ENCODE data around the gene WDTC1.
"Not testable (repeated sequence)": the region's sequence is repeated elsewhere in the genome, so short reads cannot be mapped to it uniquely, and the experiment has no call there.

WDTC1 gene

GRCh38 chr1:27220096-27220495 lies 14.3 kb upstream of the WDTC1 start:
- no peaks in the 10 kb centered on the region for H3K9me3 ChIP-seq (replicated peaks; ENCODE audit: insufficient read depth, low read length)
- H3K36me3 ChIP-seq (replicated peaks; ENCODE audit: insufficient read depth, low read length), result no peaks in the 10 kb centered on the region
- TF ChIP-seq EZH2phosphoT487 (IDR thresholded peaks at IDR 0.05; ENCODE audit: low read length), result no peak
- no peak for TF ChIP-seq CTCF (IDR thresholded peaks at IDR 0.05; ENCODE audit: low read length)
- no peak for TF ChIP-seq EZH2 (optimal IDR thresholded peaks at IDR 0.05; ENCODE audit: low read depth, low read length)
- DNase-seq, result no peak
- H3K4me3 ChIP-seq (ENCODE audit: low read length), result no peak overlapping the region
- H3F3A ChIP-seq (ENCODE audit: insufficient read depth, low read length), result no peaks in the 10 kb centered on the region
- H3K9ac ChIP-seq (ENCODE audit: low read length), result no peak overlapping the region
- H2AFZ ChIP-seq (ENCODE audit: low read length), result 0 out of 2 replicates have a peak overlapping the region, but pooled peaks have one; percentile 27
- H3K27me3 ChIP-seq (replicated peaks; ENCODE audit: insufficient read depth, low read length), result no peaks in the 10 kb centered on the region
- no peaks in the 10 kb centered on the region for H3K79me2 ChIP-seq (ENCODE audit: low read length)
- H3K4me1 ChIP-seq (ENCODE audit: low read length), result no peaks in the 10 kb centered on the region
- H3K27ac ChIP-seq (ENCODE audit: low read length), result no peak overlapping the region
- H4K20me1 ChIP-seq (ENCODE audit: insufficient read depth, low read length), result no peaks in the 10 kb centered on the region
- H3K4me2 ChIP-seq (ENCODE audit: low read depth, low read length), result no peak overlapping the region
- H3K9me2 ChIP-seq (replicated peaks; ENCODE audit: insufficient read depth, low read length), result no peaks in the 10 kb centered on the region

GRCh38 chr1:27220702-27221497 lies 13.5 kb upstream of the WDTC1 start:
- not testable (repeated sequence) for H3K36me3 ChIP-seq (replicated peaks; ENCODE audit: insufficient read depth, low read length); H3F3A ChIP-seq (ENCODE audit: insufficient read depth, low read length); H4K20me1 ChIP-seq (ENCODE audit: insufficient read depth, low read length); H3K9me3 ChIP-seq (replicated peaks; ENCODE audit: insufficient read depth, low read length); H3K27me3 ChIP-seq (replicated peaks; ENCODE audit: insufficient read depth, low read length); H2AFZ ChIP-seq (ENCODE audit: low read length); H3K4me3 ChIP-seq (ENCODE audit: low read length); H3K4me1 ChIP-seq (ENCODE audit: low read length); H3K9me2 ChIP-seq (replicated peaks; ENCODE audit: insufficient read depth, low read length); H3K27ac ChIP-seq (ENCODE audit: low read length); DNase-seq; H3K79me2 ChIP-seq (ENCODE audit: low read length); H3K9ac ChIP-seq (ENCODE audit: low read length); H3K4me2 ChIP-seq (ENCODE audit: low read depth, low read length)

GRCh38 chr1:27225621-27226020 lies 8.8 kb upstream of the WDTC1 start:
- no peaks in the 10 kb centered on the region for H3K79me2 ChIP-seq (ENCODE audit: low read length)
- no peak for DNase-seq
- H4K20me1 ChIP-seq (ENCODE audit: insufficient read depth, low read length), result no peaks in the 10 kb centered on the region
- H3K9me3 ChIP-seq (replicated peaks; ENCODE audit: insufficient read depth, low read length), result no peaks in the 10 kb centered on the region
- H2AFZ ChIP-seq (ENCODE audit: low read length), result no peak overlapping the region
- H3K4me3 ChIP-seq (ENCODE audit: low read length), result no peak overlapping the region
- H3F3A ChIP-seq (ENCODE audit: insufficient read depth, low read length), result no peaks in the 10 kb centered on the region
- no peak overlapping the region for H3K4me2 ChIP-seq (ENCODE audit: low read depth, low read length)
- H3K9me2 ChIP-seq (replicated peaks; ENCODE audit: insufficient read depth, low read length), result no peaks in the 10 kb centered on the region
- H3K4me1 ChIP-seq (ENCODE audit: low read length), result no peaks in the 10 kb centered on the region
- no peak for TF ChIP-seq EZH2 (optimal IDR thresholded peaks at IDR 0.05; ENCODE audit: low read depth, low read length)
- no peak for TF ChIP-seq EZH2phosphoT487 (IDR thresholded peaks at IDR 0.05; ENCODE audit: low read length)
- no peak for TF ChIP-seq CTCF (IDR thresholded peaks at IDR 0.05; ENCODE audit: low read length)
- H3K36me3 ChIP-seq (replicated peaks; ENCODE audit: insufficient read depth, low read length), result no peaks in the 10 kb centered on the region
- no peaks in the 10 kb centered on the region for H3K27me3 ChIP-seq (replicated peaks; ENCODE audit: insufficient read depth, low read length)
- H3K9ac ChIP-seq (ENCODE audit: low read length), result no peak overlapping the region
- H3K27ac ChIP-seq (ENCODE audit: low read length), result no peak overlapping the region

- no peaks in the 10 kb centered on the region for H3K27me3 ChIP-seq (replicated peaks; ENCODE audit: insufficient read depth, low read length)
- DNase-seq, result no peak
- no peaks in the 10 kb centered on the region for H3K79me2 ChIP-seq (ENCODE audit: low read length)
- no peaks in the 10 kb centered on the region for H3F3A ChIP-seq (ENCODE audit: insufficient read depth, low read length)
- no peaks in the 10 kb centered on the region for H3K36me3 ChIP-seq (replicated peaks; ENCODE audit: insufficient read depth, low read length)
- no peak overlapping the region for H3K4me3 ChIP-seq (ENCODE audit: low read length)
- no peaks in the 10 kb centered on the region for H3K9me3 ChIP-seq (replicated peaks; ENCODE audit: insufficient read depth, low read length)
- H2AFZ ChIP-seq (ENCODE audit: low read length), result no peak overlapping the region
- H3K4me2 ChIP-seq (ENCODE audit: low read depth, low read length), result no peak overlapping the region
- no peak overlapping the region for H3K9ac ChIP-seq (ENCODE audit: low read length)
- H3K27ac ChIP-seq (ENCODE audit: low read length), result no peak overlapping the region
- H4K20me1 ChIP-seq (ENCODE audit: insufficient read depth, low read length), result no peaks in the 10 kb centered on the region
- no peaks in the 10 kb centered on the region for H3K4me1 ChIP-seq (ENCODE audit: low read length)
- H3K9me2 ChIP-seq (replicated peaks; ENCODE audit: insufficient read depth, low read length), result no peaks in the 10 kb centered on the region
- TF ChIP-seq EZH2phosphoT487 (IDR thresholded peaks at IDR 0.05; ENCODE audit: low read length), result no peak
- no peak for TF ChIP-seq EZH2 (optimal IDR thresholded peaks at IDR 0.05; ENCODE audit: low read depth, low read length)
- TF ChIP-seq CTCF (IDR thresholded peaks at IDR 0.05; ENCODE audit: low read length), result no peak
Observed at GRCh38 chr1:27227765-27228164, 6.7 kb upstream of the WDTC1 start.

Data from MM.1S (cell line).